ENCODE measurements around the gene RELN.

The RELN gene

DNA sequence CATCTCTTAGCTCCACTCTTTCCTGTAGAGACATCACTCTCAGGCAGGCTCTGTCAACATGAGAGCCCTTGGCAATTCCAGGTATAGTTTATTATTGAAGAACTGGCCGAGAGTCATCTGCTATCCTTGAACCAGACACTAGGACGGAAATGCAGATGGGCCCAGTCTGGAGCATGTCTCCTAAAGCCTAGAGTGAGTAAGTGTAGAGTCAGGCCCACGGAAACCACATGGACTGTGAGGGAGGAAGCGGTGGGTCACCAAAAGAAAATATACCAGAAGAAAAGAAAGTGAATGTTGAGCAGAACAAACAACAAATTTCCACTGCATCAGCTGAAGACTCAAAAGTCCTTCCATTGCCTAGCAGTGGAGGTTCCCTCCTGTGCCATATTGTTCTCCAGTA, 15.7 kb upstream of the RELN start:
- no peaks in the 10 kb centered on the region for H3F3A ChIP-seq (ENCODE audit: insufficient read depth, low read length)
- no peak overlapping the region for H3K4me3 ChIP-seq (ENCODE audit: low read depth, low read length, poor library complexity, severe bottlenecking)
- no peaks in the 10 kb centered on the region for H3K4me1 ChIP-seq (ENCODE audit: insufficient read depth, low read length, severe bottlenecking)
- TF ChIP-seq, protein P1, sequence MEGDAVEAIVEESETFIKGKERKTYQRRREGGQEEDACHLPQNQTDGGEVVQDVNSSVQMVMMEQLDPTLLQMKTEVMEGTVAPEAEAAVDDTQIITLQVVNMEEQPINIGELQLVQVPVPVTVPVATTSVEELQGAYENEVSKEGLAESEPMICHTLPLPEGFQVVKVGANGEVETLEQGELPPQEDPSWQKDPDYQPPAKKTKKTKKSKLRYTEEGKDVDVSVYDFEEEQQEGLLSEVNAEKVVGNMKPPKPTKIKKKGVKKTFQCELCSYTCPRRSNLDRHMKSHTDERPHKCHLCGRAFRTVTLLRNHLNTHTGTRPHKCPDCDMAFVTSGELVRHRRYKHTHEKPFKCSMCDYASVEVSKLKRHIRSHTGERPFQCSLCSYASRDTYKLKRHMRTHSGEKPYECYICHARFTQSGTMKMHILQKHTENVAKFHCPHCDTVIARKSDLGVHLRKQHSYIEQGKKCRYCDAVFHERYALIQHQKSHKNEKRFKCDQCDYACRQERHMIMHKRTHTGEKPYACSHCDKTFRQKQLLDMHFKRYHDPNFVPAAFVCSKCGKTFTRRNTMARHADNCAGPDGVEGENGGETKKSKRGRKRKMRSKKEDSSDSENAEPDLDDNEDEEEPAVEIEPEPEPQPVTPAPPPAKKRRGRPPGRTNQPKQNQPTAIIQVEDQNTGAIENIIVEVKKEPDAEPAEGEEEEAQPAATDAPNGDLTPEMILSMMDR (IDR thresholded peaks at IDR 0.05; ENCODE audit: low read length) = no peak
- no peak for TF ChIP-seq EZH2 (IDR thresholded peaks at IDR 0.05; ENCODE audit: borderline replicate concordance, low read length)
- H4K20me1 ChIP-seq (ENCODE audit: insufficient read depth, low read length) = no peaks in the 10 kb centered on the region
- no peaks in the 10 kb centered on the region for H3K9me3 ChIP-seq (ENCODE audit: low read length)
- H3K9ac ChIP-seq (ENCODE audit: low read length) = no peak overlapping the region
- H3K79me2 ChIP-seq (ENCODE audit: insufficient read depth, low read length) = no peaks in the 10 kb centered on the region
- H3K36me3 ChIP-seq (ENCODE audit: insufficient read depth, low read length) = no peaks in the 10 kb centered on the region
- H2AFZ ChIP-seq (ENCODE audit: low read length) = no peak overlapping the region
- H3K4me2 ChIP-seq (ENCODE audit: low read length) = no peak overlapping the region
- no peaks in the 10 kb centered on the region for H3K9me2 ChIP-seq (ENCODE audit: low read depth, low read length)
- no peaks in the 10 kb centered on the region for H3K27me3 ChIP-seq (ENCODE audit: insufficient read depth, low read length)
- H3K27ac ChIP-seq (ENCODE audit: low read depth, low read length, poor library complexity, severe bottlenecking) = no peak overlapping the region

DNA sequence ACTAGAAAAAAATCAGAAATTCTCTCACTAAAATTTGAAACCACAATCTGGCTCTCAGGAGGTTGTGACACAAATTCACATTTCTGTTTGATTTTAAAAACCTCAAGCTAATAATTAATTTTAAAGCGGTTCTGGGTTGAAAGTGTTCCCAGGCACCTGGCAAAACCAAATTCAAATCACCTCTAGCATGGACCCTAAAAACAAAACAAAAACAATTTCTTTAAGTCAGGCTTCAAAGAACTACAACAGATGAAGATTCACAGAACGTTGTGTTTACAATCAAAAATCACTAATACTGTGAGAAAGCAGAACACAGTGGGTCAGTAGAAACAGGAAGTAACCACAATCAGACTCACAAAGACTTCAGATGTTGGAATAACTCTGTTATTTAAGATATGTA, 7.2 kb upstream of the RELN start:
- H4K20me1 ChIP-seq (ENCODE audit: insufficient read depth, low read length) = no peaks in the 10 kb centered on the region
- no peaks in the 10 kb centered on the region for H3K9me3 ChIP-seq (ENCODE audit: low read length)
- H3K9ac ChIP-seq (ENCODE audit: low read length) = no peak overlapping the region
- no peaks in the 10 kb centered on the region for H3K36me3 ChIP-seq (ENCODE audit: insufficient read depth, low read length)
- H3K79me2 ChIP-seq (ENCODE audit: insufficient read depth, low read length) = no peaks in the 10 kb centered on the region
- H3K9me2 ChIP-seq (ENCODE audit: low read depth, low read length) = no peaks in the 10 kb centered on the region
- H3K4me1 ChIP-seq (ENCODE audit: insufficient read depth, low read length, severe bottlenecking) = no peaks in the 10 kb centered on the region
- no peak overlapping the region for H3K4me3 ChIP-seq (ENCODE audit: low read depth, low read length, poor library complexity, severe bottlenecking)
- H3F3A ChIP-seq (ENCODE audit: insufficient read depth, low read length) = no peaks in the 10 kb centered on the region
- no peak overlapping the region for H2AFZ ChIP-seq (ENCODE audit: low read length)
- H3K4me2 ChIP-seq (ENCODE audit: low read length) = no peak overlapping the region
- TF ChIP-seq EZH2 (IDR thresholded peaks at IDR 0.05; ENCODE audit: borderline replicate concordance, low read length) = no peak
- TF ChIP-seq, protein P1 (IDR thresholded peaks at IDR 0.05; ENCODE audit: low read length) = no peak
- no peaks in the 10 kb centered on the region for H3K27me3 ChIP-seq (ENCODE audit: insufficient read depth, low read length)
- no peak overlapping the region for H3K27ac ChIP-seq (ENCODE audit: low read depth, low read length, poor library complexity, severe bottlenecking)

DNA sequence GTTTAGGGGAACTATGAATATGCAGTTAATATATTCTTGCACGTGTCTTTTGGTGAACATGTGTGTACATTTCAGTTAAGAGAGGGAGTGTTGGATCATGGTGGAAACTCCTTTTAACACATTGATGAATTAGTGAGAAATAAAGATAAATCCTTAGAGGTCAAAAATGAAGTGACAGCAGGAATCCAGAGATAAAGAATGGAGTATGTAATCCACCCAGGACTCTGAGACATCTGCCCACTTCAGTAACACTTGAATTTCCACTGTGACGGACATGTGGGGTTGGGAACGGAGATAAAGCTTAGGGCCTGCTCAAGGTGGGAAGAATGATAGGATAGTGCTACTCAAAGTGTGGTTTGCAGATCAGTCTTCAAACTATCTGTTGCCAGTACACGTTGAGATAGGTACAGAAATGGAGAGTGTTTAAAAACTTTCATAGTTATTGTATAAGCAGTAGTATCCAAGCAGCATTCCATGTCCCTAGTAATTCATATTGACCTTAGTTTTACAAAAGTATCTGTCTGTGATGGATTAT, 6.6 kb upstream of the RELN start:
- Histone ChIP-seq H4K20me1 (ENCODE audit: insufficient read depth, low read length) (no peaks in the 10 kb centered on the region), H3K4me1 (ENCODE audit: insufficient read depth, low read length, severe bottlenecking) (no peaks in the 10 kb centered on the region), H3K27ac (ENCODE audit: low read depth, low read length, poor library complexity, severe bottlenecking) (no peak overlapping the region), H3K4me3 (ENCODE audit: low read depth, low read length, poor library complexity, severe bottlenecking) (no peak overlapping the region), H3K4me2 (ENCODE audit: low read length) (no peak overlapping the region), H3K27me3 (ENCODE audit: insufficient read depth, low read length) (no peaks in the 10 kb centered on the region), H3K9me3 (ENCODE audit: low read length) (no peaks in the 10 kb centered on the region), H3K79me2 (ENCODE audit: insufficient read depth, low read length) (no peaks in the 10 kb centered on the region), H3K9me2 (ENCODE audit: low read depth, low read length) (no peaks in the 10 kb centered on the region), H3F3A (ENCODE audit: insufficient read depth, low read length) (no peaks in the 10 kb centered on the region), H3K9ac (ENCODE audit: low read length) (no peak overlapping the region), H2AFZ (ENCODE audit: low read length) (no peak overlapping the region), H3K36me3 (ENCODE audit: insufficient read depth, low read length) (no peaks in the 10 kb centered on the region)
- no peak for TF ChIP-seq EZH2 (IDR thresholded peaks at IDR 0.05; ENCODE audit: borderline replicate concordance, low read length)
- TF ChIP-seq, protein P1 (IDR thresholded peaks at IDR 0.05; ENCODE audit: low read length) = no peak

Measured in OCI-LY1 (cell line).